Spleen (tissue), 11 donors: ENCODE data around the gene BMP6. TPM values are rescaled to one million over a fixed set of nuclear protein-coding genes. Genes with fewer than 3 reads are reported as not detected.

Experiments
- DNase-seq: peaks from one replicate; pipeline ENCODE4 v3.0.0-alpha.2; 2020
- H3K27ac ChIP-seq, 8 donors: fragments of 200-600 bp; sonication (generic) in 7 of 8; 1 replicate in 4 of 8; 2 replicates in 4 of 8; pipeline versions ENCODE4 v1.5.0 to v1.8.0; 2016 to 2021; ENCODE audit warnings: inconsistent platforms in 4 of 8, mild to moderate bottlenecking in 4 of 8, moderate library complexity in 1 of 8
- H3K27me3 ChIP-seq, 7 donors: fragments of 200-600 bp; sonication (generic) in 6 of 7; replicated peaks in 1 of 7; 1 replicate in 4 of 7; 2 replicates in 3 of 7; pipeline versions ENCODE4 v1.5.0 to v1.8.0; 2016 to 2021; ENCODE audit warnings: inconsistent platforms in 3 of 7, mild to moderate bottlenecking in 1 of 7
- H3K36me3 ChIP-seq, 6 donors: fragments of 200-600 bp; sonication (generic) in 5 of 6; 1 replicate in 4 of 6; 2 replicates in 2 of 6; pipeline versions ENCODE4 v1.5.0 to v1.8.0; 2016 to 2021; ENCODE audit warnings: inconsistent platforms in 2 of 6
- H3K4me1 ChIP-seq, 6 donors: fragments of 200-600 bp; sonication (generic) in 5 of 6; 1 replicate in 3 of 6; 2 replicates in 3 of 6; pipeline versions ENCODE4 v1.5.0 to v1.8.0; 2016 to 2021; ENCODE audit warnings: inconsistent platforms in 3 of 6
- H3K4me3 ChIP-seq, 8 donors: fragments of 200-600 bp; sonication (generic) in 7 of 8; 1 replicate in 4 of 8; 2 replicates in 4 of 8; pipeline versions ENCODE4 v1.5.0 to v1.8.0; 2016 to 2021; ENCODE audit warnings: inconsistent platforms in 4 of 8, mild to moderate bottlenecking in 4 of 8, moderate library complexity in 2 of 8
- H3K9me3 ChIP-seq, 8 donors: fragments of 200-600 bp; sonication (generic) in 7 of 8; 1 replicate in 4 of 8; 2 replicates in 4 of 8; pipeline versions ENCODE4 v1.5.0 to v1.8.0; 2016 to 2021; ENCODE audit warnings: inconsistent platforms in 4 of 8
- POLR2A ChIP-seq, 3 donors: fragments of 450-650 bp; IDR thresholded peaks; one replicate each; pipeline ENCODE4 v1.5.1; 2017; ENCODE audit warnings: antibody characterized with exemption in 3 of 3, mild to moderate bottlenecking in 1 of 3
- POLR2AphosphoS5 ChIP-seq, 3 donors: sonication (generic); formaldehyde crosslinking; IDR thresholded peaks; one replicate each; pipeline ENCODE4 v1.5.1; 2017; ENCODE audit warnings: antibody characterized with exemption in 3 of 3
- WGBS, 5 donors: extraction: QIAGEN DNeasy Blood & Tissue Kit in 3 of 5; methylation state at CpG; one replicate each; pipeline versions ENCODE4 v1.1.5 to v1.1.7; 2013 to 2018; 5-methylcytosine and 5-hydroxymethylcytosine counted together
- intact Hi-C: fragments of 100-400 bp; cut with DNase I; formaldehyde crosslinking; loops from one replicate; pipeline ENCODE4 v1.15.0; 2023; ENCODE audit warnings: low total_unique reads
- polyA plus RNA-seq, 3 donors: library from polyadenylated mRNA; stranded (reverse); fragments of 200-250 nt; gene quantifications; one replicate each; pipeline ENCODE4 v1.2.1, GENCODE V29; 2013
- total RNA-seq, 7 donors: library from RNA; depleted of rRNA in 3 of 7; stranded (reverse); fragments of >200 nt in 3 of 7; fragmentation: NEBNext Ultra II Directional in 4 of 7; extraction: Animal tissue kit (Norgen Biotek cat#: 25700) in 4 of 7; gene quantifications; one replicate each; pipeline versions ENCODE4 v1.1.0 to v1.2.1, GENCODE V29; 2016 to 2021
- TF ChIP-seq, protein P1 (sequence below), 11 experiments: fragments of 200-600 bp in 7 of 11; fragments of 450-650 bp in 4 of 11; sonication (generic) in 4 of 11; IDR thresholded peaks in 8 of 11; conservative IDR thresholded peaks in 3 of 11; 1 replicate in 7 of 11; 2 replicates in 4 of 11; pipeline versions ENCODE4 v1.4.0 to v1.8.0; 2016 to 2021; ENCODE audit warnings: antibody characterized with exemption in 11 of 11, inconsistent platforms in 4 of 11, mild to moderate bottlenecking in 1 of 11
- donor health status: healthy with polysubstance abuse.
- donor health status: DM: no; HTN: no; CAD: no; lungs with moderate emphysema.
- donor health status: DM: no; HTN: no; CAD: no.
- donor health status: Bipolar disorder and iron deficiency.
- donor health status: healthy.
- donor health status: DM: no; HTN: no; CAD: no.
- donor health status: DM: yes; HTN: yes; CAD: no.

The BMP6 gene
- total and polyA plus RNA-seq, 10 donors = 0.58 to 6.9 (median 4.8) TPM

DNA sequence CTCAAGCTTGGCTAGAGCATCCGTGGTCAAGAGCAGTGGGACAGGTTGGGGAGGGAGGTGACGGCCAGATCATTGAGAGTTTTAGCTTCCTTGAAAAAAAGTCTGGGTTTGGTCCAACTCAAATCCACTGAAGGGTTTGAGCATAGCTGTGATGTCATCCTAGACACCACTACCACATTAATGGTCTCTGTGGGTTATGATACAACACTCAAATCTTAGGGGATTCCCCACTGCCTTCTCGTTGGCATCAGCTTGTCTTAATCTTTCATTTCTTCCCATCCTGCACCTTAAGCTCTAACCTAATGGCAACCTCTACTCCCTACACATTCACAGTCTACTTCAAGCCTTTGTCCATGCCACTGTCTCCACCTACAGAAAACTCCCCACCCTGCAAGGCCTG is 77.3 kb downstream of the BMP6 start:
- H3K4me1 ChIP-seq = no peaks in the 10 kb centered on the region
- no peak overlapping the region for H3K4me3 ChIP-seq
- no peaks in the 10 kb centered on the region for H3K36me3 ChIP-seq
- WGBS, 5 donors = 68 to 82% (median 79%) methylated on average over 3 of the region's 3 CpGs
- DNase-seq = no peak
- no peak overlapping the region for H3K27ac ChIP-seq
- H3K27me3 ChIP-seq = peaks cover 0 to 9% (median 0%) of the 10 kb centered on the region in 7 donors
- no peaks in the 10 kb centered on the region for H3K9me3 ChIP-seq
- intact Hi-C loops = no loop called here
- TF ChIP-seq POLR2AphosphoS5 (IDR thresholded peaks at IDR 0.05) (no peak), POLR2A (IDR thresholded peaks at IDR 0.05) (no peak)
- TF ChIP-seq, protein P1, sequence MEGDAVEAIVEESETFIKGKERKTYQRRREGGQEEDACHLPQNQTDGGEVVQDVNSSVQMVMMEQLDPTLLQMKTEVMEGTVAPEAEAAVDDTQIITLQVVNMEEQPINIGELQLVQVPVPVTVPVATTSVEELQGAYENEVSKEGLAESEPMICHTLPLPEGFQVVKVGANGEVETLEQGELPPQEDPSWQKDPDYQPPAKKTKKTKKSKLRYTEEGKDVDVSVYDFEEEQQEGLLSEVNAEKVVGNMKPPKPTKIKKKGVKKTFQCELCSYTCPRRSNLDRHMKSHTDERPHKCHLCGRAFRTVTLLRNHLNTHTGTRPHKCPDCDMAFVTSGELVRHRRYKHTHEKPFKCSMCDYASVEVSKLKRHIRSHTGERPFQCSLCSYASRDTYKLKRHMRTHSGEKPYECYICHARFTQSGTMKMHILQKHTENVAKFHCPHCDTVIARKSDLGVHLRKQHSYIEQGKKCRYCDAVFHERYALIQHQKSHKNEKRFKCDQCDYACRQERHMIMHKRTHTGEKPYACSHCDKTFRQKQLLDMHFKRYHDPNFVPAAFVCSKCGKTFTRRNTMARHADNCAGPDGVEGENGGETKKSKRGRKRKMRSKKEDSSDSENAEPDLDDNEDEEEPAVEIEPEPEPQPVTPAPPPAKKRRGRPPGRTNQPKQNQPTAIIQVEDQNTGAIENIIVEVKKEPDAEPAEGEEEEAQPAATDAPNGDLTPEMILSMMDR (IDR thresholded peaks at IDR 0.05 in 8 of 11, conservative IDR thresholded peaks at IDR 0.05 in 3 of 11) = no peak

DNA sequence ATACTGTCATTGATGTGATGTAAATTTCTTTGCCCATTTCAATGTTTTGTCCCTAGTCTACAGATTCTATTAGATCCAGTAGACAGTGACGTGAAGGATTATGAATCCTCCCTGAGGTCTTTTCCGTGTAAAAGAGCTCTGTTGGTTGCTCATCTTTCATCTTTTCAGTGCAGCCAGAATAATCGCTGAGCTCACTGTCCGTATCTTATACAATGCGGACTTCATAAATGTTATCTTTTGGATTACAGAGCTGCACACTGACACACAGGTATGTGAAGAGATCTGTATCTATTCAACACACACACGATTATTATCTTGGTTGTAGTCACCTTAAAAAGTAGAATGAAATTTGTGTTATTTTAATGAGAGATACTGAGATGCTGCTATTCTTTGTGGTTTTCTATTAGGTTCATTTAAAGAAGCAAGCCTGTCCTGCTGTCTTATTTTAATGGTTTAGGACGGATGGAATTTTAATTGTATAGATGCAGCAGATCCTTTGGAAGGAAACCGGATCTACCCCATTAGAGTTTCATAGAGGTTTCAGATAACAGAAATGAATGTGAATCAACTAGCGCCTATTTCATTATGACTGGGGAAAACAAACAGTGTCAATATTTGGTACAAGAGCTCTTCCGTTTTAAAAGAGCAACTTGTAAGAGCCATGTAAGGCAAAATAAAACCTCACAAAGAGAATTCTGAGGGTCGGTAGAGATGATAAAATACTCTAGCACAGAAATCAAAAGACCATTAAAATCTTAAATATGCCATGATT is 79.4 kb downstream of the BMP6 start:
- no peak overlapping the region for H3K27ac ChIP-seq
- DNase-seq = no peak
- intact Hi-C loops = no loop called here
- no peaks in the 10 kb centered on the region for H3K36me3 ChIP-seq
- TF ChIP-seq POLR2AphosphoS5 (IDR thresholded peaks at IDR 0.05) = no peak
- TF ChIP-seq, protein P1 (IDR thresholded peaks at IDR 0.05 in 8 of 11, conservative IDR thresholded peaks at IDR 0.05 in 3 of 11) = no peak
- TF ChIP-seq POLR2A (IDR thresholded peaks at IDR 0.05) = no peak
- H3K4me1 ChIP-seq = no peaks in the 10 kb centered on the region
- WGBS, 5 donors = 71 to 87% (median 83%) methylated on average over 11 of the region's 11 CpGs
- H3K27me3 ChIP-seq = peaks cover 0 to 9% (median 0%) of the 10 kb centered on the region in 7 donors
- no peaks in the 10 kb centered on the region for H3K9me3 ChIP-seq
- H3K4me3 ChIP-seq = no peak overlapping the region

DNA sequence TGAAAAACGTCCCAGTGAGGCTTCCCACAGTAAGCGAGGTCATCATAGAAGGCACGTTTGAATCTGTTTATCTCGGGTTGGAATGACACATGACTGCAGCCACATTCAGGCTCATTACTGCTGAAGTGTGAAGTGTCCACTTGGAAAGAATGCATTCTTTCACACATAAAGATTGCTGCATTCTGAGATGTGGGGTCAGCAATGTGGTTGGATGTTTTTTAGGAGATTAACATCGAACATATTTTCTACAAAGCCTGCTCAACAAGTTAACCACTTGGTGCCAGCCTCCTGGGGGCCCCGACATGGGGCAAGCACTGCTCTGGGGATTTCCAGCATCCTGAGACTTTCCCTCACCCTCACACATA is 79.9 kb downstream of the BMP6 start:
- H3K4me3 ChIP-seq = no peak overlapping the region

DNA sequence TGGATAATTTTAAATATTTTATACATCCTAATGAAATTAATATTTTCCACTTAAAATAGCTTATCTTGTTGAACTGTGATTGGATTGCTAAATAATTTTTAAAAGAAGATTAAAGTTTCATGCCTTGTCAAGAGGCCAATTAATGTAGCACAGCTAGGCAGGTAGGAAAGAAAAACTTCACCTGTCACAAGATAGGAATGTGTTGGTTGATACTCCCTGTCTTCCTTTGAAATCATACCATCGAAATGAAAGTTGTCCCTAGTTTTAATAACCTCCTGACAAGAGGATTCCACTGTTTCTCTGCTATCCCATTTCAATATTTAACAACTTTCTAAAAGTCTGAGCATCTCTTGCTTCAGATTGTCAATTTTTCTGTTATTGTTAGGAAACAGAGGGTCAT is 80.8 kb downstream of the BMP6 start:
- no peak for DNase-seq
- intact Hi-C loops = no loop called here

More for the DNA sequence above, 79.9 kb downstream of the BMP6 start:
- peaks cover 0 to 9% (median 0%) of the 10 kb centered on the region in 7 donors for H3K27me3 ChIP-seq
- intact Hi-C loops = no loop called here
- DNase-seq = no peak
- 34 to 59% (median 47%) methylated on average over 6 of the region's 6 CpGs for WGBS, 5 donors
- H3K36me3 ChIP-seq = no peaks in the 10 kb centered on the region
- TF ChIP-seq POLR2A (IDR thresholded peaks at IDR 0.05) (no peak), POLR2AphosphoS5 (IDR thresholded peaks at IDR 0.05) (no peak)
- TF ChIP-seq, protein P1 (IDR thresholded peaks at IDR 0.05 in 8 of 11, conservative IDR thresholded peaks at IDR 0.05 in 3 of 11) = no peak
- no peaks in the 10 kb centered on the region for H3K4me1 ChIP-seq
- no peak overlapping the region for H3K27ac ChIP-seq
- no peaks in the 10 kb centered on the region for H3K9me3 ChIP-seq

More for the DNA sequence above, 80.8 kb downstream of the BMP6 start:
- H3K27ac ChIP-seq = no peak overlapping the region
- no peaks in the 10 kb centered on the region for H3K4me1 ChIP-seq
- H3K27me3 ChIP-seq = peaks cover 0 to 9% (median 0%) of the 10 kb centered on the region in 7 donors
- no peaks in the 10 kb centered on the region for H3K36me3 ChIP-seq
- H3K4me3 ChIP-seq = no peak overlapping the region
- no peak for TF ChIP-seq POLR2AphosphoS5 (IDR thresholded peaks at IDR 0.05)
- no peak for TF ChIP-seq POLR2A (IDR thresholded peaks at IDR 0.05)
- TF ChIP-seq, protein P1 (IDR thresholded peaks at IDR 0.05 in 8 of 11, conservative IDR thresholded peaks at IDR 0.05 in 3 of 11) = no peak
- WGBS, 5 donors = 66 to 85% (median 83%) methylated on average over 1 of the region's 1 CpG
- no peaks in the 10 kb centered on the region for H3K9me3 ChIP-seq
